Heart left ventricle (tissue), 13 donors: ENCODE data around the gene SYDE2.

ENCODE experiments used
- POLR2A ChIP-seq, 2 donors: fragments of 450-650 bp; IDR thresholded peaks; one replicate each; pipeline ENCODE4 v1.6.1; 2017; ENCODE audit warnings: antibody characterized with exemption in 2 of 2, mild to moderate bottlenecking in 2 of 2, moderate library complexity in 2 of 2
- TF ChIP-seq, protein P1 (sequence below), 12 donors: fragments of 200-600 bp; sonication (generic) in 4 of 12; IDR thresholded peaks; one replicate each; pipeline versions ENCODE4 v1.5.0 to v1.8.0; 2018 to 2022; ENCODE audit warnings: antibody characterized with exemption in 12 of 12, mild to moderate bottlenecking in 5 of 12
- donor health status: ischemic (EF 13 %, LVEDD 7.1; RV severe dilation, severe dysfunction).
- donor health status: DM: no; HTN: yes; CAD: no.
- donor health status: DM: no; HTN: no; CAD: no.
- donor health status: ischemic (EF 25% LVEDD 6.9; RV normal size, moderate dysfunction).
- donor health status: ischemic (EF 25% LVEDD 5.7; RV mildly dilated, moderate dysfunction).
- donor health status: ischemic (EF 35%, LVEDD 5.7; RV mildly dilated, moderate dysfunction).
- donor health status: nonischemic (EF 11% LVEDD 7.7; RV severe dilation, severe dysfunction).
- donor health status: DM: yes; HTN: yes; CAD: no.
- donor health status: PGD.
- donor health status: ischemic (EF 29% LVEDD 5.4; RV normal size, mild dysfunction).
- donor health status: nonischemic (EF 23%, LVEDD 6.1; RV moderate dilation, normal function).

GRCh38 chr1:85184245-85184644 is 16.6 kb downstream of the SYDE2 start:
- TF ChIP-seq, protein P1, sequence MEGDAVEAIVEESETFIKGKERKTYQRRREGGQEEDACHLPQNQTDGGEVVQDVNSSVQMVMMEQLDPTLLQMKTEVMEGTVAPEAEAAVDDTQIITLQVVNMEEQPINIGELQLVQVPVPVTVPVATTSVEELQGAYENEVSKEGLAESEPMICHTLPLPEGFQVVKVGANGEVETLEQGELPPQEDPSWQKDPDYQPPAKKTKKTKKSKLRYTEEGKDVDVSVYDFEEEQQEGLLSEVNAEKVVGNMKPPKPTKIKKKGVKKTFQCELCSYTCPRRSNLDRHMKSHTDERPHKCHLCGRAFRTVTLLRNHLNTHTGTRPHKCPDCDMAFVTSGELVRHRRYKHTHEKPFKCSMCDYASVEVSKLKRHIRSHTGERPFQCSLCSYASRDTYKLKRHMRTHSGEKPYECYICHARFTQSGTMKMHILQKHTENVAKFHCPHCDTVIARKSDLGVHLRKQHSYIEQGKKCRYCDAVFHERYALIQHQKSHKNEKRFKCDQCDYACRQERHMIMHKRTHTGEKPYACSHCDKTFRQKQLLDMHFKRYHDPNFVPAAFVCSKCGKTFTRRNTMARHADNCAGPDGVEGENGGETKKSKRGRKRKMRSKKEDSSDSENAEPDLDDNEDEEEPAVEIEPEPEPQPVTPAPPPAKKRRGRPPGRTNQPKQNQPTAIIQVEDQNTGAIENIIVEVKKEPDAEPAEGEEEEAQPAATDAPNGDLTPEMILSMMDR (IDR thresholded peaks at IDR 0.05), result no peak
- no peak for TF ChIP-seq POLR2A (IDR thresholded peaks at IDR 0.05)
